OCI-LY7 (cell line): ENCODE results near the gene OTOP1. TPM values are rescaled to one million over a fixed set of nuclear protein-coding genes. Genes with fewer than 3 reads are reported as not detected.
"Not testable (repeated sequence)": the region's sequence is repeated elsewhere in the genome, so short reads cannot be mapped to it uniquely, and the experiment has no call there.

ENCODE experiments used
- BruUV-seq: library from RNA; stranded (reverse); fragments of 400-500 nt; replicated peaks from 2 replicates; lab custom pipeline; 2021; lab: Mats Ljungman, UMichigan
- CTCF ChIA-PET: fragments of 300-600 bp; sonication (Branson Sonifier 250); formaldehyde crosslinking; loops from one replicate; lab custom pipeline; 2022; ENCODE audit warnings: antibody characterized with exemption; ENCODE audit not compliant: unreplicated experiment; lab: Charles Lee
- POLR2A ChIA-PET: fragments of 300-600 bp; sonication (Branson Sonifier 250); formaldehyde crosslinking; loops from one replicate; lab custom pipeline; 2022; ENCODE audit warnings: antibody characterized with exemption; lab: Charles Lee
- DNase-seq: peaks from one replicate; pipeline ENCODE4 v3.0.0-alpha.2; 2015; ENCODE audit warnings: low spot score
- H2AFZ ChIP-seq: fragments of 200-600 bp; sonication (generic), shearing (Covaris generic); 2 replicates; pipeline ENCODE4 v1.6.1; 2014; ENCODE audit warnings: mild to moderate bottlenecking, antibody characterized with exemption, low read length, moderate library complexity
- H3K27ac ChIP-seq: fragments of 200-600 bp; sonication (generic); 2 replicates; pipeline ENCODE4 v1.5.1; 2014; ENCODE audit warnings: mixed run types, low read depth, mild to moderate bottlenecking, moderate library complexity, low read length, inconsistent platforms; ENCODE audit not compliant: poor library complexity, severe bottlenecking
- H3K36me3 ChIP-seq: fragments of 200-600 bp; sonication (generic); 2 replicates; pipeline ENCODE4 v1.6.1; 2014; ENCODE audit warnings: mild to moderate bottlenecking, antibody characterized with exemption, low read length, moderate library complexity, mixed read lengths; ENCODE audit not compliant: insufficient read depth
- H3K4me1 ChIP-seq: fragments of 200-600 bp; sonication (generic); 2 replicates; pipeline ENCODE4 v1.5.1; 2014; ENCODE audit warnings: mild to moderate bottlenecking, low read length; ENCODE audit not compliant: insufficient read depth, poor library complexity, severe bottlenecking
- H3K4me2 ChIP-seq: fragments of 200-600 bp; sonication (generic); 2 replicates; pipeline ENCODE4 v1.6.1; 2014; ENCODE audit warnings: mild to moderate bottlenecking, low read length
- H3K4me3 ChIP-seq: fragments of 200-600 bp; sonication (generic); 2 replicates; pipeline ENCODE4 v1.5.1; 2014; ENCODE audit warnings: mild to moderate bottlenecking, low read depth, low read length; ENCODE audit not compliant: poor library complexity, severe bottlenecking
- H3K79me2 ChIP-seq: fragments of 200-600 bp; sonication (generic); 2 replicates; pipeline ENCODE4 v1.6.1; 2016; ENCODE audit warnings: low read depth, mild to moderate bottlenecking, low read length, moderate library complexity, mixed read lengths; ENCODE audit not compliant: insufficient read depth
- H3K9me2 ChIP-seq: fragments of 200-600 bp; sonication (generic); 2 replicates; pipeline ENCODE4 v1.6.1; 2016; ENCODE audit warnings: mild to moderate bottlenecking, low read length, mixed read lengths; ENCODE audit not compliant: insufficient read depth
- H3K9me3 ChIP-seq: fragments of 200-600 bp; sonication (generic); 2 replicates; pipeline ENCODE4 v1.6.1; 2014; ENCODE audit warnings: mild to moderate bottlenecking, mixed run types, low read length, mixed read lengths
- H4K20me1 ChIP-seq: fragments of 200-600 bp; sonication (generic); 2 replicates; pipeline ENCODE4 v1.6.1; 2014; ENCODE audit warnings: mild to moderate bottlenecking, antibody characterized with exemption, low read length, moderate library complexity, mixed read lengths; ENCODE audit not compliant: insufficient read depth
- EZH2phosphoT487 ChIP-seq: fragments of 200-600 bp; sonication (generic); IDR thresholded peaks from 2 replicates; pipeline ENCODE4 v1.6.1; 2018; ENCODE audit warnings: low read depth, borderline replicate concordance, mild to moderate bottlenecking, mixed run types, antibody characterized with exemption, low read length, moderate library complexity, mixed read lengths
- intact Hi-C: fragments of 100-400 bp; cut with micrococcal nuclease; formaldehyde crosslinking; loops from one replicate; pipeline ENCODE4 v1.10.0; 2022; ENCODE audit not compliant: unreplicated experiment
- total RNA-seq, 2 experiments: library from RNA; depleted of rRNA in 1 of 2; stranded (reverse); fragments of >200 nt in 1 of 2; shearing (Covaris generic) in 1 of 2; gene quantifications; 2 replicates each; pipeline ENCODE4 v1.2.3, GENCODE V29; 2014 to 2022
- TF ChIP-seq, protein P1 (sequence below): fragments of 200-600 bp; sonication (generic); conservative IDR thresholded peaks from 2 replicates; pipeline ENCODE4 v1.5.1; 2014; ENCODE audit warnings: mild to moderate bottlenecking, antibody characterized with exemption, low read length, moderate library complexity, mixed read lengths

Gene OTOP1
- total RNA-seq, 2 experiments from 2014 or later, result not detected

DNA sequence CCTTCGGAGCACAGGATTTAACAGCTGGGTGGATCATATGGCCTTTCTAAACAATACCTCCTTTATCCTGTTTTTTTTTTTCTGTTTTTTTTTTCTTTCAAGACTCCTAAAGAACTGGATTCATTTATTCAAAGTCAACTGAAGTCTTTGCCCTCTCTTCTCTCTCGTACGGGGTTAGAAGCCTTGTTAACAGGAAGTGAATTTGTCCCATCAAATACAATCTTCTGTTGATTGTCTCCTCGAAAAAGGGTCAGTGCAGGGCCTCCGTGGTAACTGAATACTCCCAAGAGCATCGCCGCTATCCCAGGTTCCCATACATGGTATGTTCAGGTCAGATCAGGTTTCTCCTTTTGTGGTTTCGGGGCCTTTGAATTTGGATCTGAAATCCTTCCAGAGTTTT, 23.1 kb upstream of the OTOP1 start:
- no peak overlapping the region for H3K4me3 ChIP-seq
- BruUV-seq, result no TSS peak
- TF ChIP-seq EZH2phosphoT487, result no peak
- TF ChIP-seq, protein P1, sequence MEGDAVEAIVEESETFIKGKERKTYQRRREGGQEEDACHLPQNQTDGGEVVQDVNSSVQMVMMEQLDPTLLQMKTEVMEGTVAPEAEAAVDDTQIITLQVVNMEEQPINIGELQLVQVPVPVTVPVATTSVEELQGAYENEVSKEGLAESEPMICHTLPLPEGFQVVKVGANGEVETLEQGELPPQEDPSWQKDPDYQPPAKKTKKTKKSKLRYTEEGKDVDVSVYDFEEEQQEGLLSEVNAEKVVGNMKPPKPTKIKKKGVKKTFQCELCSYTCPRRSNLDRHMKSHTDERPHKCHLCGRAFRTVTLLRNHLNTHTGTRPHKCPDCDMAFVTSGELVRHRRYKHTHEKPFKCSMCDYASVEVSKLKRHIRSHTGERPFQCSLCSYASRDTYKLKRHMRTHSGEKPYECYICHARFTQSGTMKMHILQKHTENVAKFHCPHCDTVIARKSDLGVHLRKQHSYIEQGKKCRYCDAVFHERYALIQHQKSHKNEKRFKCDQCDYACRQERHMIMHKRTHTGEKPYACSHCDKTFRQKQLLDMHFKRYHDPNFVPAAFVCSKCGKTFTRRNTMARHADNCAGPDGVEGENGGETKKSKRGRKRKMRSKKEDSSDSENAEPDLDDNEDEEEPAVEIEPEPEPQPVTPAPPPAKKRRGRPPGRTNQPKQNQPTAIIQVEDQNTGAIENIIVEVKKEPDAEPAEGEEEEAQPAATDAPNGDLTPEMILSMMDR, result no peak
- no peaks in the 10 kb centered on the region for H4K20me1 ChIP-seq
- no peaks in the 10 kb centered on the region for H3K9me3 ChIP-seq
- H2AFZ ChIP-seq, result no peak overlapping the region
- H3K27ac ChIP-seq, result no peak overlapping the region
- ChIA-PET POLR2A (interaction anchor here (2.6 kb wide), 1 partner anchor 93 kb away, joined by 10 read pairs; no protein-coding TSS in a partner anchor), CTCF (interaction anchor here (0.9 to 1.3 kb wide), 2 partner anchors 10 to 89 kb away, joined by 3 read pairs; no protein-coding TSS in a partner anchor)
- intact Hi-C loops, result loop anchor here (10.0 kb wide), 1 partner anchor 295 kb away; the partner anchor contains the start of gene STX18
- peaks cover 7% of the 10 kb centered on the region; the same call in 1 of the 2 replicates for H3K36me3 ChIP-seq
- DNase-seq, result no peak
- no peak overlapping the region for H3K4me2 ChIP-seq
- no peaks in the 10 kb centered on the region for H3K9me2 ChIP-seq
- peaks cover 13% of the 10 kb centered on the region for H3K4me1 ChIP-seq
- H3K79me2 ChIP-seq, result peaks cover 7% of the 10 kb centered on the region; the same call in 1 of the 2 replicates

DNA sequence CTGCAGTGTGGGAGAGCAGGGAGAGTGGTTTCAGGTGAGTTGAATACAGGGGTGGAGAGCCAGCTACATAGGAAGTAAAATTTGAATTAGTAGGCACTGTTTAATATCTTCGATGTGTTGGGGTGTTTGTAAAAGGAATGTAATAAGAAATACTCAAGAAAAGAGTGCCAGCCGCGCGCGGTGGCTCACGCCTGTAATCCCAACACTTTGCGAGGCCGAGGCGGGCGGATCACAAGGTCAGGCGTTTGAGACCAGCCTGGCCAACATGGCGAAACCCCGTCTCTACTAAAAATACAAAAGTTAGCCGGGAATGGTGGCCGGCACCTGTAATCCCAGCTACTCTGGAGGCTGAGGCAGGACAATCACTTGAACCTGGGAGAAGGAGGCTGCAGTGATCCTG, 22.6 kb upstream of the OTOP1 start:
- H3K9me2 ChIP-seq, H3K79me2 ChIP-seq, H3K9me3 ChIP-seq, BruUV-seq, H4K20me1 ChIP-seq, H3K4me3 ChIP-seq, H2AFZ ChIP-seq, DNase-seq, H3K27ac ChIP-seq, intact Hi-C loops: not testable (repeated sequence)
- ChIA-PET POLR2A (interaction anchor here (0.9 to 3.2 kb wide), 4 partner anchors 24 to 96 kb away, joined by 3 to 10 read pairs (median 6); no protein-coding TSS in a partner anchor), CTCF (interaction anchor here (0.9 to 1.3 kb wide), 2 partner anchors 10 to 90 kb away, joined by 3 read pairs; no protein-coding TSS in a partner anchor)
- peaks cover 13% of the 10 kb centered on the region for H3K4me1 ChIP-seq
- H3K36me3 ChIP-seq, result peaks cover 10% of the 10 kb centered on the region; the same call in 1 of the 2 replicates
- peak overlapping the region; percentile 78 for H3K4me2 ChIP-seq

DNA sequence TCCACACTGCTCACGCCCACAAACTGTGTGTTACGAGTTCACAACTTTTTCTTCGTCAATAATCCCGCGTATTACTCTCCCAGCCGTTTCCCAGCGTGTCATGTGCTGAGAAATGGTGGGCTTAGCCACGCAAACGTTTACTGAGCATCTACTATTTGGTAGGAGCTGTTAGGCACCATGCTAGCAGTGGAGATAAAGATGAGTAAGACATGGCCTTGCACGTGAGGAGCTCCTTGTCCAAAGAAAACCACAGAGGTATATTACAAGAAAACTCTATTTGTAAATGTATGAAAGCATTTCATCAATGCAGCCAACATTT, 22.1 kb upstream of the OTOP1 start:
- no TSS peak for BruUV-seq
- H3K27ac ChIP-seq, result no peak overlapping the region
- H4K20me1 ChIP-seq, result no peaks in the 10 kb centered on the region
- POLR2A ChIA-PET, result interaction anchor here (0.9 to 3.2 kb wide), 6 partner anchors 10 to 97 kb away, joined by 3 to 10 read pairs (median 4); no protein-coding TSS in a partner anchor
- peak overlapping the region; percentile 94 for H2AFZ ChIP-seq
- peaks cover 13% of the 10 kb centered on the region for H3K4me1 ChIP-seq
- TF ChIP-seq EZH2phosphoT487, result no peak
- TF ChIP-seq, protein P1, result no peak
- intact Hi-C loops, result no loop called here
- no peaks in the 10 kb centered on the region for H3K9me2 ChIP-seq
- peaks cover 13% of the 10 kb centered on the region; the same call in 1 of the 2 replicates for H3K36me3 ChIP-seq
- peaks cover 7% of the 10 kb centered on the region; the same call in 1 of the 2 replicates for H3K79me2 ChIP-seq
- CTCF ChIA-PET, result interaction anchor here (0.9 to 1.3 kb wide), 2 partner anchors 11 to 90 kb away, joined by 3 read pairs; no protein-coding TSS in a partner anchor
- DNase-seq, result no peak
- peak overlapping the region; percentile 95 for H3K4me3 ChIP-seq
- no peaks in the 10 kb centered on the region for H3K9me3 ChIP-seq
- peak overlapping the region; percentile 78 for H3K4me2 ChIP-seq
